Activated CD8-positive, alpha-beta memory T cell treated with anti-CD3 and anti-CD28 coated beads, Interleukin-2, amount 50 U/mL, for 4 hours (primary cell): ENCODE results near the gene PRKACA.

Source experiments
- DNase-seq: peaks from one replicate; pipeline ENCODE4 v3.0.0-alpha.2; 2020

The PRKACA gene

GRCh38 chr19:14091813-14092462 is 25.6 kb downstream of the PRKACA start:
- peak; percentile 52 for DNase-seq

GRCh38 chr19:14091081-14091812 is 26.3 kb downstream of the PRKACA start:
- peak; percentile 57 for DNase-seq

- peak; percentile 86 for DNase-seq
Measured at GRCh38 chr19:14090509-14091080, 27.0 kb downstream of the PRKACA start, which contains the start of gene SAMD1. Gene SAMD1, minus strand, starts transcription at chr19:14090751.

GRCh38 chr19:14089662-14090508 is 27.7 kb downstream of the PRKACA start:
- DNase-seq = peak; percentile 54

GRCh38 chr19:14089412-14089661 is 28.2 kb downstream of the PRKACA start:
- DNase-seq = no peak

GRCh38 chr19:14088634-14089411 is 28.7 kb downstream of the PRKACA start:
- DNase-seq = no peak

GRCh38 chr19:14086098-14086497 is 31.5 kb downstream of the PRKACA start:
- no peak for DNase-seq

- DNase-seq = no peak
Measured at GRCh38 chr19:14085309-14085995, 32.1 kb downstream of the PRKACA start, which contains the start of gene C19orf67. Gene C19orf67, minus strand, starts transcription at chr19:14085783. Its CDS starts 156 bp downstream, at chr19:14085627.

- no peak for DNase-seq
Measured at GRCh38 chr19:14082675-14082960, 34.9 kb downstream of the PRKACA start.

- peak; percentile 40 for DNase-seq
Measured at GRCh38 chr19:14081797-14082674, 35.5 kb downstream of the PRKACA start.

GRCh38 chr19:14080887-14081796 is 36.4 kb downstream of the PRKACA start:
- DNase-seq = peak; percentile 99

- no peak for DNase-seq
Measured at GRCh38 chr19:14078411-14078810, 39.2 kb downstream of the PRKACA start.

GRCh38 chr19:14073925-14074838 is 43.4 kb downstream of the PRKACA start:
- DNase-seq = no peak

- DNase-seq = peak; percentile 76
Measured at GRCh38 chr19:14073261-14073924, 44.2 kb downstream of the PRKACA start.

- peak; percentile 40 for DNase-seq
Measured at GRCh38 chr19:14072535-14073260, 44.9 kb downstream of the PRKACA start, which contains the start of gene MISP3. Gene MISP3, plus strand, starts transcription at chr19:14072786. Its CDS starts 524 bp downstream, at chr19:14073310.

GRCh38 chr19:14070268-14071050 is 47.1 kb downstream of the PRKACA start:
- DNase-seq = no peak

- no peak for DNase-seq
Measured at GRCh38 chr19:14066134-14066533, 51.4 kb downstream of the PRKACA start.
